Middle frontal gyrus (tissue), 1 donor: ENCODE data around the gene CA5A.

ENCODE experiments used
- DNase-seq: peaks from one replicate; pipeline ENCODE4 v3.0.0-alpha.2; 2015; ENCODE audit warnings: low spot score; ENCODE audit errors: extremely low spot score

CA5A gene

GRCh38 chr16:87851141-87851587 is 85.2 kb downstream of the CA5A start:
- DNase-seq = no peak

- no peak for DNase-seq
Observed at GRCh38 chr16:87850009-87851006, 86.0 kb downstream of the CA5A start.

DNA sequence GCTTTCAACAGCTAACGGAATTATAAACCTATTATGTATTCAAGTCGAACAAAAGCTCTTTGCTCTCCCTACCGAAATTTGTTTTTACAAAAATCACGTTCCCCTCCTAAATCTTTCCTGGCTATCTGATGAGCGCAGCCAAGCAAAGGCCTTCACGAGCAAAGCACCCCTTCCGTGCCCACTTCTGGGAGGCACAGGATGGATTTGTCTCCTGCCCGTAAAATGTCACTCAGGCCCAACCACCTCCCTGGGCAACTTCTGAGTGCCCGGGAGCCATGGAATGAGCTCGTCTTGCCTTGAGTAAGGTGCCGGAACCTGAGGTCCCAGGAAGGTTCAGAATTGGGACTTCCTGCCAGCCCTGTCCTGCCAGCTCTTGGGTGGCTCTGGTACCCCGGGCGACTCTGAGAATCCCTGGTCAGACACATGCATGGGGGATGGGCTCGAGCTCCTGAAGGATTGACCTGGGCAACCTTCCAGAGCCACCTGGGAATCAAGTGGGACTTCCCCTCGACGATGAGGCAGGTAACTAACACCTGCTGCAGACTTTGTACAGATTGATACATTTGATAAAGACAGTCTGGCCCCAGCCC is 86.8 kb downstream of the CA5A start:
- no peak for DNase-seq

- no peak for DNase-seq
Observed at GRCh38 chr16:87848676-87849345, 87.5 kb downstream of the CA5A start.

GRCh38 chr16:87847785-87848675 is 88.3 kb downstream of the CA5A start:
- DNase-seq = no peak

DNA sequence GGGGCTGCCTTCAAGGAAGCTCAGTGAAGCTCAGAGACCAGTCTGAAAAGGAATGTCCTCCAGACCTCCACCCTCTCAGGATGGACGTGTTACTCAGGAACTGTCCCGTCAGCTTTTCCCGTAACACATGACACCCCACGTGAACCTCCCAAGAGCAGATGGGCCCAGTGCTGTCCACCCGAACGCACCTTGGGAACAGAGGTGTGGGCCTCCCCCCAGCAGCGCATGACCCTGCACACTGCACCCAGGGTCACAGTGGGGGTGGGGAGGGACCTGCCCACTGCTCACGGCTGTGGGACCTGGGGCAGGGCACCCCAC is 88.9 kb downstream of the CA5A start:
- no peak for DNase-seq

DNA sequence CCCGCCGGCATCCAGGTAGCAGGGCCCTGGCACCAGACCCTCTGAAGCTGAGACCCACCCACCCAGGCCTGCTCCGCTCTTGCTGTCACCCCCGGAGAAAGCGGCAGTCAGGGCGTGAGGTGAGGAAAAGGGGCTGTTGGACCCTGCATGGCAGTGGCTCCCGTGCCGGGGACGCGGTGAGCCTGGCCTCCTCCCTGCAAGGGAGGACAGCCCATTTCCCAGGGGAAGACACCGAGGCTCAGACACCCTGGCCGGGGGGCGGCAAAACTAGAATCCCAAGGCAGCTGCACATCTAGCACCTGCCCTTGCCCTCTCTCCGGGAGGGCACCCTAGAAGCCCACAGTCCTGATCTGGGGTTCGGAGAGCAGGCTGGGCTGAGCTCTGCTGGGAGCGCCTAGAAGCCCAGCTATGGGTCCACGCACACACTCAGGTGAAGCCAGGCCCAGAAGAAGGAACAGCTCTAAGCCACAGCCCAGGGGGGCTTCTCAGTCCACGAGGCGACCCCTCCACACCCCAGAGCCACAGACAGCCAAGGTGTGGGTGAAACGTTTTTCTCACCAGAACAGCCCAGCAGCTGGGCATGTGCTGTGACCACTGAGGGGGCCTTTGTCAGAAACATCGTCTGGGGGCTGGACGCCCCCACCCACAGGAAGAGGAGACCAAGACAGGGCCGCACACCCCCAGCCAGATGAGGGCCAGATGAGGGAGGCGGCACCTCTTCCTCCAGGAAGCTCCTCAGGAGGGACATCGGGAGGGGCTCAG is 89.4 kb downstream of the CA5A start:
- no peak for DNase-seq

DNA sequence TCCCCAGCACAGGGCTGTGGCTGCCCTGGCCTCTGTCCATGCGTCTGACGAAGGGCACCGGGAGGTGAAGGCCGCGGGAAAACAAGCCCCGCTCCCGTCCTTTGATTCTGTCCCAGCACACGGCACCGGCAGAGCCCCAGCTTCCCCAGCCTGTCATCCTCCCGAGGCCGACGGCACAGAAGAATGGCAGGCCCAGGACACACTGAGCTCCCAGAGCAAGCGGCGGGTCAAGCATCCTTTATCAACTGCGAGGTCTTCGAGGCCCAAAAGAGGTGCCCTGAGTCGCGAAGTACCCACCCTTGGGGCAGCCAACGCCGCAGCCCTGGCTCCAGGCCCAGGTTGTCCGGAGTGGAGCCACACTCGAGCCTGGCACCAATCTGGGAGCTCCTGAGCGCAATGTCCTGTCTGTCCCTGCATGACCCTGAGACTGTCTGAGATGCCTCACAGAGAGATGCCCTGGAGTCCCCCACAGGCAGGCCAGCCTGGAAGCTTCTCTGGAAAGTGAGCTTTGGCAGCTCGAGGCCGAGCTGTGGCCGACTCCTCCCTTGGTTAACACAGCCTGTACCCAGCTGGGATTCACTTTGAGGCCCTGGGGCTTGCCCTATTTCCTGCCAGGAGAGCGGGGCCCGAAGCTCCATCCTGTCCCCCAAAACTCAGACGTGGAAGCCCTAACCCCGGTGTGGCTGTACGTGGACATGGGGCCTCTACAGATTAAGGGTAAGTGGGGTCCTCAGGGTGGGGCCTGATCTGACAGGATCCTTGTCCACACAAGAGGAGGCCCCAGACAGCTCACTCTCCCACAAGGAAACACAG is 90.3 kb downstream of the CA5A start:
- DNase-seq = no peak

DNA sequence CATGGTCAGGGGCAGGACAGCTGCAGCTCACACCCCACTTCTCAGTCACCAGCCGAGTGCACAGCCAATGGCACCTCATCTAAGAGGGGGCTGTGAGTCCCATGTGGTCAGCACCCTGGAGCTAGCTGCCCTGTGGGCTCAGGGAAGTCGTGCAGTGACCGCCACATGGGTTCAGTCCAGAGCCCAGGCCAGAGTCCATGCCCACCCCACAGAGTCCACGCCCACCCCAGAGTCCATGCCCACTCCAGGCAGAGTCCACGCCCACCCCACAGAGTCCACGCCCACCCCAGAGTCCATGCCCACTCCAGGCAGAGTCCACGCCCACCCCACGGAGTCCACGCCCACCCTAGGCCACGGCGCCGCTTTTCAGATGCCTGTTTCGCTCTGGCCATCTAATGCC is 91.1 kb downstream of the CA5A start:
- DNase-seq = no peak

DNA sequence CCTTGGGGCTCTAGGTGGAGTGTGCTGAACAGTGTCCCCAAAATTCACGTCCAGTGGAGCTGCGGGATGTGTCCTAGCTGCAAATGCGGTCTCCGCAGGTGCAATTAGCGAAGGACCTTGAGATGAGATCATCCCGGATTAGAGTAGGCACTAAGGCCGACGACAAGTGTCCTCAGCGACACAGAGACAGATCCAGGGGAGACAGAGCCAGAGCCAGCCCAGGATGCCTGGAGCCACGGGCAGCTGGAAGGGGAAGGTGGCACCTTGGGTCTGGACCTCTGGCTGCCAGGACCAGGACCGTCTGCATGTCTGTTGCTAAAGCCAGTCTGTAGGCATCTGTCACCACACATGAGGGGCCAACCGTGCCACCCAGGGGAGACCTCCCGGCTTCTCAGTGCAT is 91.5 kb downstream of the CA5A start:
- no peak for DNase-seq

DNA sequence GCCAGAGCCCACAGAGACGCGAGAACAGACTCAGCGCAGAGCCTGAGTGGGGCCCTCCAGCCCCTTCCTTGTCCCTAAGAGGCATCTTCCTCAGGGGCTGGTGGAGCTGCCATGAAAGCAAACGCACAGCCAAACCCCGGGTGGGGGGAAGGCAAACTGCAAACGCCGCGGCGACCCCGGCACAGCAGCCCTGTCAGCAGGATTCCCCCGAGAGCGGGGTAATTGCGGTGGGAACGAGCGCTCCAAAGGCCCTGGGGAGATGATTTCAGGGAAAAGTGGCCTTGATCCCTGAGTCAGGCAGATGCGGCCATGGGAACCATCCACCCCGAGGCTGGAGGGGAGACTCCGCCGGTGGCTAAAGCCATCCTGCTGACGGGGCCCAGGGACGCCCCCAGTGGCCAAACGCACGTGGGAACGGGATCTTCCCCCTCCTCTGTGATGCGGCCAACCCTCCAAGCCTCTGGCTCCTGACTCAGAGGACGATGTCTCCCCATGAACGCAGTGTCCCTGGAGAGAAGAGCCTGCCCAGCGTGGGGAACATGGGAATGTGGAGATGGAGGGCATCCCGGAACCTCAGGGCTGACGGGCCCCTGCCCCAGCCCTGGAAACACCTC is 92.1 kb downstream of the CA5A start:
- DNase-seq = no peak

GRCh38 chr16:87843678-87844105 is 92.6 kb downstream of the CA5A start:
- DNase-seq = no peak

GRCh38 chr16:87842209-87842869 is 94.0 kb downstream of the CA5A start:
- DNase-seq = no peak

- no peak for DNase-seq
Observed at GRCh38 chr16:87841340-87842208, 94.8 kb downstream of the CA5A start.

GRCh38 chr16:87840271-87840978 is 95.9 kb downstream of the CA5A start:
- no peak for DNase-seq

- no peak for DNase-seq
Observed at GRCh38 chr16:87839542-87840270, 96.6 kb downstream of the CA5A start.
